Spleen (tissue), 7 donors: ENCODE measurements around the gene SPR.

ENCODE experiments used
- POLR2A ChIP-seq, 3 donors: fragments of 450-650 bp; IDR thresholded peaks; one replicate each; pipeline ENCODE4 v1.5.1; 2017; ENCODE audit warnings: antibody characterized with exemption in 3 of 3, mild to moderate bottlenecking in 1 of 3
- POLR2AphosphoS5 ChIP-seq, 3 donors: sonication (generic); formaldehyde crosslinking; IDR thresholded peaks; one replicate each; pipeline ENCODE4 v1.5.1; 2017; ENCODE audit warnings: antibody characterized with exemption in 3 of 3
- TF ChIP-seq, protein P1 (sequence below), 11 experiments: fragments of 200-600 bp in 7 of 11; fragments of 450-650 bp in 4 of 11; sonication (generic) in 4 of 11; IDR thresholded peaks in 8 of 11; conservative IDR thresholded peaks in 3 of 11; 1 replicate in 7 of 11; 2 replicates in 4 of 11; pipeline versions ENCODE4 v1.4.0 to v1.8.0; 2016 to 2021; ENCODE audit warnings: antibody characterized with exemption in 11 of 11, inconsistent platforms in 4 of 11, mild to moderate bottlenecking in 1 of 11
- donor health status: DM: no; HTN: no; CAD: no; lungs with moderate emphysema.
- donor health status: DM: no; HTN: no; CAD: no.
- donor health status: DM: no; HTN: no; CAD: no.

DNA sequence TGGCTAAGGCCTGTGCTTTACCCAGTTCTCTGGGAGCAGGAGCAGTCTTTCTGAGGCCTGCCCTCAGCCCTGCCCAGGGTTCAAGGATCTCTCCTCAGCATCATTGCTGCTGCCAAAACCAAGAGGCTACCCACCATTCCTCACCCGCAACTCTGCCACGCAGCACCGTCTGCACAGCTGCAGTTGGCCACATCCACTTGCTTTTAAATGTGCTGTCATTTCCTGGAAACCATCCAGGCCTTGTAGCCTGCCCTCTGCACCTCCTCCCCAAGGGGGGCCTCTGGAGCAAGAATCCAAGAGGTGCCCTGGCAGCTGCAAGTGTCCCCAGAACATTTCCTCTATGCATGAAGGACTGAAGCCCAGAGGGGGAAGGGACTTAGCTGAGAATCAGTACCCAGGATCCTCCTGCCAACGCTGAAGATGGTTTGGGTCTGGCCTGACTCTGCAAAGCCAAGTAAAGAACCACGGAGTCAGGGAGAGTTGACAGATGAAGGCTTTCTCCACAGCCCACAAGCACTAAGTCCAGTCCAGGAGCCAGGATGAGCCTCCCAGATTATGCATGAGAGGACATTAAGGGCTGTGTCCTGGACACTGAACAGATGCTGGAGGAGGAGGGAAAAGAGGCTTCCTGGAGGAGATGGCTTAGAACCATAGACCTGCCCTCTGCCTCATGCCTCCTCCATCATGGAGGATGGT is 45.0 kb downstream of the SPR start:
- TF ChIP-seq, protein P1, sequence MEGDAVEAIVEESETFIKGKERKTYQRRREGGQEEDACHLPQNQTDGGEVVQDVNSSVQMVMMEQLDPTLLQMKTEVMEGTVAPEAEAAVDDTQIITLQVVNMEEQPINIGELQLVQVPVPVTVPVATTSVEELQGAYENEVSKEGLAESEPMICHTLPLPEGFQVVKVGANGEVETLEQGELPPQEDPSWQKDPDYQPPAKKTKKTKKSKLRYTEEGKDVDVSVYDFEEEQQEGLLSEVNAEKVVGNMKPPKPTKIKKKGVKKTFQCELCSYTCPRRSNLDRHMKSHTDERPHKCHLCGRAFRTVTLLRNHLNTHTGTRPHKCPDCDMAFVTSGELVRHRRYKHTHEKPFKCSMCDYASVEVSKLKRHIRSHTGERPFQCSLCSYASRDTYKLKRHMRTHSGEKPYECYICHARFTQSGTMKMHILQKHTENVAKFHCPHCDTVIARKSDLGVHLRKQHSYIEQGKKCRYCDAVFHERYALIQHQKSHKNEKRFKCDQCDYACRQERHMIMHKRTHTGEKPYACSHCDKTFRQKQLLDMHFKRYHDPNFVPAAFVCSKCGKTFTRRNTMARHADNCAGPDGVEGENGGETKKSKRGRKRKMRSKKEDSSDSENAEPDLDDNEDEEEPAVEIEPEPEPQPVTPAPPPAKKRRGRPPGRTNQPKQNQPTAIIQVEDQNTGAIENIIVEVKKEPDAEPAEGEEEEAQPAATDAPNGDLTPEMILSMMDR (IDR thresholded peaks at IDR 0.05 in 8 of 11, conservative IDR thresholded peaks at IDR 0.05 in 3 of 11), result no peak
- no peak for TF ChIP-seq POLR2A (IDR thresholded peaks at IDR 0.05)
- no peak for TF ChIP-seq POLR2AphosphoS5 (IDR thresholded peaks at IDR 0.05)
